ENCODE data around the gene TRAF5.

The TRAF5 gene

DNA sequence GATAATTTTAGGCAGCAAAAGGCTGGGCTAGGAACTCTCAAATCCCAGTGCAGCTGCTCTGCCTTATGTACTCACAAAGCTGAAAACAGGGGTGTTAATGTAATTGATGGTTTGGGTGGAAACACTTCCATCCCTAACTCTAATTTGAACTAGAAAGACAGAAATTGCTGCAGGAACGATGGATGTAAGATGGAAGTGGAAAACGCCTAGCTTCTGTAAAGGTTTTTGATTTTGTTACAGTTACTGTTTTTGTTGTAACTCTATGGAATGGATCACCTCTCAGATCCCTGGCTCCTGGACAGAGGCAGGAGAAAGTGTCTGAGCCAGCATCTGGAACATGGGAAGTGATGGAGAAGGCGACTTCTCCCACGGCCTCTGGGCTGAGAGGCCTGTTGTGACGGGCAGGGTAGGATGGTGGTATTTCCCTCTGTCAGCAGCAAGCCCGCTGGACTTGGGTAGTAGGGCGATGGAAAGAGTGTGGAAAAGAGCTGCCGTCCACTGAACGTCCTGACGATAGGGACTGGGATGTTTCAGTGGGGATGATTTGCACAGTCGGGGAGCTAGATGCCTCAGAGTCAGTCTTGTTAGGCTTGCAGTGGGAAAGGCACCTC lies 1.6 kb downstream of the TRAF5 start:
- DNase-seq: no peak

DNA sequence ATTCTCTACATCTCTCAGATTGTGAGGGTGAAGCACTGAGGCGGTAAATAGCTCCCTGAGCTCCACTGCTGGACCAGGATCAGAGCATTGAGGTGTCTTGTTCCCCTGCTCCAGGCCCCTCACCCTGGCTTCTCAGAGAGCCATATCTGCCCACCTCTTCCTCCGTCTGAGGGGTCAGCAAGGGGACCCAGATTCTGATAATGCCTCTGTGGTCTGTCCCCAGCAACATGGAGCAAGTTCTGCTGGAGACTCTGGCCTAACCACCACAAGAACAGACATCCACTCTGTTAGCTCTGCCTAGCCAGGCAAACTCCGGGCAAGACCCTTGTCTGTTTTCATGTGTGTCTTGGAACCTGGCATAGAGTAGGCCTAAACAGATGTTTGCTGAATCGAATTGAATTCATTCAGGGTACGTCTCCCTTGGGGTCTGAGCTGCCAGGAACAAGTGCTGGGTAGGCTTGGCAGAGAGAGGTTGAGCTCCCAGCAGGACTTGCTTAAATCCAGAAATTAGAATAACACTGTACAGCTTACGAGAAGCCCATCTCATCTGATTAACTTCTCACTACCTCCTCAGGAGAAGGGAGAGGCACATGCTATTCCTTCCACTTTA lies 2.3 kb downstream of the TRAF5 start:
- no peak for DNase-seq

DNA sequence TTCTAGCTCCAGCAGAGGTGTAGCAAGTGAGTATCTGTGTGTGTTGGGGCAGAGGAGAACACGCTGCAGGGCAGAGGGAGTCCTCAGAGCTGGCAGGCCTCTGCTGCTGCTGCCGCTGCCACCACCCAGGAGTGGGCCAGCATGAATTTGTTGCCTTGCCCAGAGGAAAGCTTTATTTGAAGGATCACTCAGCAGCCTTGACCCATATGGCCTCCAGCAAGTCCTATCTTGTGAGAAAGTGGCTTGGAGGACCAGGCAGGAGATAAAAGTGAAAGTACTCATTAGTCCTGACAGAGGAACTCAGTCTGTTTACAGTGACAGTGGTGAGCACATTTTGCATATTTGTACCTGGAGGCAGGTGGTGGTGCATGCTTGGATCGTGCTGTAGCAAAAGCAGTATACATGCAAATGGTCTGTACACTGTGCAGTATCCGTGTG lies 3.1 kb downstream of the TRAF5 start:
- DNase-seq: no peak

DNA sequence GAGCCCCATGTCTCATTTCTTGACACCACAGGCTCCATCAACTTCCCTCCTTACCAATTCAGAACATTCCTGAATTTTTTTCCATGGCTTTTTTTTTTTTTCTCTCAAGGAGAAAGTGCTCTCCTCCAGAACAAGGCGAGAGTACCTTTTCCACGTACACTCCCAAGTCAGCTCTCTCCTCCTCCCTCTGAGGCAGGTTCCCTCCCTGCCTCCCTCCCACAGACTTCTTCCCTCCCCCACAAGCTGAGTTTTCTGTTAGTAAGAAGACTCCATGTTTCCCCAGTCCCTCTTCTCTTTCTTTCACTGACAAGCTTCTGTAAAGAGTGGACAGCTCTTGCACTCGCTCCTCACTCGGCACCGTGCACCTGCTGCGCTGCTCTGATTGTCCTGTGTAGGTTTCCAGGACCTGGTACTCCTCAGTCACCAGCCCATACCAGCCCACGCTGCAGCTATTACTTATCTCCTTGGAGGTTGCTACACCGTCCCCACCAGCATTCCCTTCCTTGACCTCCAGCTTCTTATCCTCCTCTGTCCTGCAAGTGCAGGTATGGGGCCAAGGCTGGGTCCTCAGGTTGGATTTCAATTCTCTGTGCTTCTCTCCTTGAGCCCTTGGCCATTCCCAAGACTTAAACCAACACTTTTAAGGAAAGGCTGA lies 3.8 kb downstream of the TRAF5 start:
- no peak for DNase-seq

DNA sequence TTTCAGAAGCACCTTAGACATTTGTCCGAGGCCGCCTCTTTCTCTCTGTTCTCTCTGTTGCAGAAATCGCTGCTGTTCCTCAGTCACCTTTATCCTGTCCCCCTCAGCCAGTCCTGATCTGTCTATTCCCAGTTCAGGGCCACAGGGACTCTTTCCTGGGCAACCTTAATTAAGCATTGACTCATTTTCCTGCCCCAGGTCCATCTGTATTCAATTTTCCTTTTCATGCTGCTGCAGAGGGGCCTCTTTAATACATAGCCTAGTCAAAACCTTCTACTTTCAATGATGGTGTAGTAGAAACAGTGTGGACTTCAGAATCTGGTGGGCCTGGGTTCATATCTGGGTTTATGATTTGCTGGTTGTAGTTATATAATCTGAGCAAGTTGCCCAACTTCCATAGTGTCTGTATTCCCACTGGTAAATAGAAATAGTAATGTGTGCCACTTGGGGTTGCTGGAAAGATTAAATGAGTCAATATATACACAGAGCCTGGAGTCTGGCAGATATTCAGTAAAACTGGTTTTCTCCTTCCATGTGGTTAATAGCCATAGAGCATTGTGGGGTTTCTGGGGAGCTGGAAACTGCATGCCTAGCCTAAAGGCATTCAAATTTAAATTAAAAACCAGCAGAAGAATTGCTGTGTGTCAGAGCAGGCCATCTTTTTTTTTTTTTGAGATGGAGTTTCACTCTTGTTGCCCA lies 4.5 kb downstream of the TRAF5 start:
- no peak for DNase-seq

DNA sequence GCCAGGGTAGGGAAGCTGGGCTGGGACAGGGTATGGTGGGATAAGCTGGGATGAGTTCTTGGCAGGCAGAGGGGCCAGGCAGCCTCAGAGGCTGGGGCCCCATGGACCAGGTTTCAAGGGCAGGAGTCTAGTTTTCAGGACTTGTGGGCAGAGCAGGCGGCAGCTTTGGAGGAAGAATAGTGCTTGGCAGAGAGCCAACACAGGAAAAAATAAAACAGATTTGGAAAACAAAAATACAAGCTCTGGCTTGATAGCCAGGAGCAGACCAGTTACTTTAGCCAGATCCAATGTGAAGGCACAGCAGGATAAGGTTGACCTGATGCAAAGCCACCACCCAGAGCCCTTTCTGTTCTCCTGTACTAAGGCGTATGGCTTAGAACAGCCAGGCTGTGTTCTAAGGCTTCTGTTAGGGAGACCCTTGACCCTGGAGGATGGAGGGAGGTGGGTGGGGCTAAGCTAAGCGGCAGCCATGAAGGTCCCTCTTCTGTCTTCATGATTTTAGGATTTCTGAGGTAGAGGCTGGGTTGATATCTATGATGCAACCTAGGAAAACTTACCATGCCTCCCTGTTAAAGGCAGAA lies 5.5 kb downstream of the TRAF5 start:
- no peak for DNase-seq

DNA sequence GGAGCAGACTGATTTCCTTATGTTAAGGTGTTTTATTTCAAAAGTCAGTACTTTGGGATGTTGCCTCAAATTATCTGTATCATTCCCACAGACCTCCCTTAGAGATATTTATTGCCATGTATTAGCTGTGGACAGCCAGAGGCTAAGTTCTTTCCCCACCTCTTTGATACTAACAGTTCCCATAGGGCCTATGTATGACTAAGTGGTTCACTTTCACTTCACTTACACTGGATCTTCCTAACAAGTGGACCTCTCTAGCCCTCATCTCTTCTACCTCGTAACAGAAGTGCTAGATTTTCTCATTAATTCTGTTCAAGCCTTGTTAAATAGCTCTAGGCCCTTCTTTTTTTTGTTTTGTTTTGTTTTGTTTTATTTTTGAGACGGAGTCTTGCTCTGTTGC lies 6.2 kb downstream of the TRAF5 start:
- no peak for DNase-seq

DNA sequence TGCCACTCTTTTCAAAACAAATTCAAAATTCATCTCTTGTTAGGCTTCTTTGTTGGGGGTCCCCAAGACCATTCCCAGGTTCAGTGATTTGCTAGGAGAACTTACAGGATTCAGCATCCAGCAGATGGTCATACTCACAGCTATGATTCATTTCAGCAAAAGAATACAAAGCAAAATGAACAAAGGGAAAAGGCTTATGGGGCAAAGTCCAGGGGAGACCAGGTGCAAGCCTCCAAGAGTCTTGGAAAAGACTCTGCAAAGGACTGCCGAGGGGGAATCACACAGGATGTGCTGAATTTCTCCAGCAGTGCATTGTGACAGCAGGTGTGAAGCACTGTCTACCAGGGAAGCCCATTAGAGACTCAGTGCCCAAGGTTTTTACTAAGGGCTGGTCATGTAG lies 7.3 kb downstream of the TRAF5 start:
- no peak for DNase-seq

DNA sequence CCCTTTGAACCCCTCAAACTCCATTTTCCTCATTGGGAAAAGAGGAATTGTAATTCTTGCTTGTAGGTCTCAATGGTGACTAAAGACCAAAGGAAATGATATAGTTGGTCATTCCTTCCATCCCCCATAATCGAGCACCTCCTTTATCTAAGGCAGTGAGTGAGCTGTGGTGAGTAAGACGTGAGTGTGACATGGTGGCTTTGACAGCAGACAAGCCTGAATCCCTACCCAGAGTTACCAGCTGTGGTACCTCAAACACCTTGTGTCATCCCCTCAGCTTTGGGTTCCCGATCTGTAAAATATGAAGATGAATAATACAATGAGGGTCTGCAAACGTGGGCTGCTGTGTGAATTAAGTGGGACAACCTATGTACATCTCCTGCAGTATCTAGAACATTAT lies 8.4 kb downstream of the TRAF5 start:
- no peak for DNase-seq

DNA sequence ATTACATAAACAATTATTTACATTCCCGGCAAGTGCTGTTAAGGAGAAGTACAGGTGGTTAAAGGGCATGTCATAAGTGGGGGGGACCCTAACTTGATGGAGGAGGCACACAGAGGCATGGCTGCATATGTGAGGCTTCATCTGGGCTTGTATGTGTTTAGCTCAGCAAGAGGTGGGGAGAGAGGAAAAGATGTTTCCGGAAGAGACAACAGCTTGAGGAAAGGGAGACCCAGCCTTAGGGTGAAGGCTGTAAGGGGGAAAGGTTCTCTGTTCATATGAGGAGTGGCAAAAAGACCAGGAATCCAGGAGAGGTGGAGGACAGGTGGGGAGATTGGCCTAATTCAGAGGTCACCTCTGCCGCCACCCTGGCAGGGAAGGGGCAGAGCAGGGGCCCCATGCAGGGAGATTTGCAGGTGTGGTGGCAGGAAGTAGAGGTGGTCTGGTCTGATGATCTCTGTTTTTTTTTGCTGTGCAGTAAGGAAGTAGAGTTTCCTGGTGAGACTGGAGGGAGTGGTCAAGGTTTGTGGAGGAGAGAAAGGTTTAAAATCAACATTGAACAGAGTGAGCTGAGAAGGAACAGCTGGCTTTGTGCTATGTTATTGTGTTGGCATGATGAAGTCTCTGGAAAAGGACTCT lies 9.0 kb downstream of the TRAF5 start:
- DNase-seq: no peak

DNA sequence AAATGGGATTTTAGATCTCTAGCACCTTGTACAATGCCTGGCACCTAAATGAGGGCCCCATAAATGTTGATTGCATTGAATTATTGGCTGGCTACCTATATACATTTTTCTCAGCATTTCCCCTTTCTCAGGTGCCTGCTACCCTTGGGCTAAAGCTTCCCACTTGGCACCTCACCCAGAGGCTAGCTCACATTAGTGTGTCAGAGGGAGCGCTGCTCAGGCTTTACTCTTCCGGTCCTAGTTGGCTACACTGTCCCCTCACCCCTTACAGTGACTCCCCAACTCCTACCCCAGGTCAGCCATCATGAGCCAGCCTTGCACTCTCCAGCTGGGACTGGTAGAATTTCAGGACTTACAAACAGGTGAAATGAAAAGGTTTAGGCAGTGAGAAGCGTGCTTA lies 9.5 kb downstream of the TRAF5 start:
- DNase-seq: no peak

DNA sequence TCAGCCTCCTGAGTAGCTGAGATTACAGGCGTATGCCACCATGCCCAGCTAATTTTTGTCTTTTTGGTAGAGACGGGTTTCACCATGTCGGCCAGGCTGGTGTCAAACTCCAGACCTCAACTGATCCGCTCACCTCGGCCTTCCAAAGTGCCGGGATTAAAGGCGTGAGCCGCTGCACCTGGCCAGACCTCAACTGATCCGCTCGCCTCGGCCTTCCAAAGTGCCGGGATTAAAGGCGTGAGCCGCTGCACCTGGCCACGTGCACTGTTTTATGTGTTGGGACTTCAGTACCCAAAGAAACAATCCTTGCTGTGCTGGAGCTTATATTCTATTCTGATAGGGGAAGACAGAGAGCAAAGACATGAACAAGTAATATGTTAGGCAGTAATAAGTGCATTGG lies 10.1 kb downstream of the TRAF5 start:
- DNase-seq: no peak

DNA sequence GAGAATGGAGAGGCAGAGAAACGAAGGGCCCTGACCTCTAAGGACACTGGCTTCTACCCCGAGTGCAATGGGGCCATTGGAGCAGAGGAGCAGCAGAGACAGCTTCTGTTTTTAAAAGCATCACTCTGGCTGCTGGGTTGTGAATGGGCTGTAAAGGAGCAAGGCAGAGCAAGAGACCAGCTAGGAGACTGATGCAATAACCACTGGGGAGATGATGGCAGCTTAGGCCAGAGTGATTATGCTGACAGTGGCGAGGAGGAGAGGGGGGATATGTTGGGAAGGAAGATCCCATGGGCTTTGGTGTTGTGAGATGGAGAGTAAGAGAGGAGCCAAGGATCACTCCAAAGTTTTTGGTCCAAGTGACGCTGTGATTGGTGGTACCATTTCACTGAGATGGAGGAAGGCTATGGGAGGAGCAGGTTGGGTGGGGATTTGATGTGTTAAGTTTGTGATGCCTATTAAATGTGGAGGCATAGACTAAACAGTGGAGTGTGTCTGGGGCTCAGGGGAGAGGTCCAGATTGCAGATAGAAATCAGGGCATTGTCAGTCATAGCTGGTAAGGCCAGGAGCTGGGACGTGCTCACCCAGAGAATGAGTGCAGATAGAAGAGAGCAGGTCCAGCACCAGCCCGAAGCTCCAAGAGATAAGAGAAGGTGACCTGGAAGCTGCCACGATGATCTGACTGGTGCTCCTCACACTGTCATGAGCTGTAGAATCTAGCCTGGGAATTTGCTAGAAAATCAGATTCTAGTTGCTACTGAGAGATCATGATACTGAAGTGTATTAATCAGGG lies 11.0 kb downstream of the TRAF5 start:
- no peak for DNase-seq

DNA sequence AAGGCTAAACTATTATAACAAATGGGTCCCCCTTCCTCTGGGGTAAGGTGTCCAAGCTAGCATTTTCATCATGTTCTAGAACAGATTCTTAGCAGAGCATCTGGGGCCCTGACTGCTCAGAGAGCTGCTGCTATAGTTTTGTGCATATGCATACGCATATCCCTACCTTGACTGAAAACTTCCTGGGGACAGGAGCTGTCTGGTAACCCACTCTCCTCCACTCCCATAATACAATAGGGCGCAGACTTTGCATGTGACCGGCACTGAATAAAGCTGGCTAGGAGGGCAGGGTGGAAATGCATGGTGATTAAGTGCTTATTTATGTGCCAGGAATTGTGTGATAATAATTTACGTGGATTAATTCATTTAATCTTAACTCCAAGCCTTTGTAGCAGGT lies 11.6 kb downstream of the TRAF5 start:
- DNase-seq: no peak

DNA sequence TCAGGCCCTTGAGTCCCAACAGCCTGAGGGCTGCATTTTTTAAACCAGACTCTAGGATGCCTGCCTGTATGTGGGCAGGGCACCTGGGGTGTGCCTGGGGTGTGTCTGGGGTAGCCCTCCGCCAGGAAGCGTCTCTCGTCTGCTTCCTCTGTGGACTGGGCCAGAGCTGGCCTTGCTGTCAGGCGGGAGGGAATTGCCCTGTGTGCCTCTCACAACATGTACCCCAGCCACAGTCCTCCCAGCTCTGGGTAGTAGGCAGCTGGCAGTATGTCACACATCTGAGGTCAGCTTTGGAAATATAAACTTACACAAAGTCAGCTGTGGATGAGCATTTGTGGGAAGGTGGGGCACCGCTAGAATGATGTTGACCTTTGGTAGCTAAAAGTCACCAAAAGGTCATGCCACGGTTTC lies 13.0 kb downstream of the TRAF5 start:
- DNase-seq: no peak

DNA sequence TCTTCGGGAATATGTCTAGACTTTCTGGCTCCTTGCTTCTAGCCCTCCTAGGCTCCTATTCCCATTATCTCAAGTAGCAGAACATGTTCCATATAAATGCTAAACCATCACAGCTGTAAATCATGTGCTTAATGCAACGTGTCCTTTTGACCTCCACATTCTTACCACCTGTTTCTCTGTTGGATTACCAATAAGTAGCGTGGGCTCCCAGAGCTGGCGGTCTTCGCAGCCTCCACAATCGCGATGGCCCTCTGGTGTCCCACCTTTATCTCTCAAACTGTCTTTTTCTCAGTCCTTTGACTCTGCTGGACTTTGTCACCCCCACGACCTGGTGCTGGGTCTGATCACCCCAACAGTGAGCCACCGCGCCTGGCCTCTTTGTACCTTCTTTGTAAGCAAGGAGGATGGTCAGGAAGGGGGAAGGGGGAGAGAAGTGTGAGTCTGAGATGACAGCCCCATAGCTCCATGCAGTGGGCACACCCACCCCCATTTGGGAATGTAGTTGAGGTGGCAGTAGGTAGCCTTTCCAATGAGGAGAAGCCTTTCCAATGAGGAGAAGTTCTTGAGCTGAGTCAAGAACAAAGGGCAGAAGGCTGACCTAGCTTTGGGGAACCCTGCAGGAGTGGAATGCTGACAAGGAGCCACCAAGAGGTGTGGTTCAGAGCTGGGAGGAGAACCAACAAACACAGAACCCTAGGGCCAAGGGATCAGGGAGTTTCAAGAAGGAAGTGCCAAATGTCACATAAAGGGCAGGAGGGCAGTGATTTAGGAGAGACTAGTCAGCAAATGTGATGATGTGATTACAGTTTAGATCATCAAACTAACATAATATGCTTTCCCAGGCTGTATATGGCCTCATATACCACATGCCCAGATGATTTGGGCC lies 14.2 kb downstream of the TRAF5 start:
- no peak for DNase-seq

DNA sequence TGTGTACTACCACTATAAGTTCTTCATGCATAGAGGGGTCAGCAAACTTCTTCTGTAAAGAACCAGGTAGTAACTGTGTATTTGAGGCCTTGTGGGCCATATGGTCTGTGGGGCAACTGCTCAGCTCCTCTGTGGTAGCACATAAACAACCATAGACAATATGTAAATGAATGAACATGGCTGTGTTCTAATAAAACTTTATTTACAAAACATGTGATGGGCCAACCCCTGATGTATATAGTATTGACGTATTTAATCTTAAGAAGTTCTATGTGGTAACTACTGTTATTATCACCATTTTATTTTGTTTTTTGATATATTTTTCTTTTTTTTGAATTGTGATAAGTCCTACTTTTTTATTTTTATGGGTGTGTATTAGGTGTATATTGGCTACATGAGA lies 15.4 kb downstream of the TRAF5 start:
- no peak for DNase-seq

DNA sequence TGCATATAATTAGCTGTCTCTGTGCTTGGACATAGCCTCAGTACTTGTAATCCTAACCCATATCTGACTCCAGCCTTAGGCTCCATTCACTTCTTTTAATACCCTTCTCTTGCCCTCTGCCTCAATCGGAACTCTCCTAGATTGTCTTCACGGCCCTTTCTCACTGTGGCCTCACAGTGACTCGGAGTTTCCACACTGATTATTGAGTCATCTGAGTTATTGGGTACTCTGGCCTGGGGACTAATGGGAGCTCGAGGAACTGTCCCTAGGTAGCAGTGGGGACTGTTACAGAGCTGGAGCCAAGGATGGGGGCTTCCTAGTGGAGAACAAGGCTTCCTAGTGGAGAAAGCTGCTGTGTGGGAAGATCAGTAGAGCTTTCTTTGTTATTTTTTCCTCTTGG lies 17.0 kb downstream of the TRAF5 start:
- DNase-seq: no peak

DNA sequence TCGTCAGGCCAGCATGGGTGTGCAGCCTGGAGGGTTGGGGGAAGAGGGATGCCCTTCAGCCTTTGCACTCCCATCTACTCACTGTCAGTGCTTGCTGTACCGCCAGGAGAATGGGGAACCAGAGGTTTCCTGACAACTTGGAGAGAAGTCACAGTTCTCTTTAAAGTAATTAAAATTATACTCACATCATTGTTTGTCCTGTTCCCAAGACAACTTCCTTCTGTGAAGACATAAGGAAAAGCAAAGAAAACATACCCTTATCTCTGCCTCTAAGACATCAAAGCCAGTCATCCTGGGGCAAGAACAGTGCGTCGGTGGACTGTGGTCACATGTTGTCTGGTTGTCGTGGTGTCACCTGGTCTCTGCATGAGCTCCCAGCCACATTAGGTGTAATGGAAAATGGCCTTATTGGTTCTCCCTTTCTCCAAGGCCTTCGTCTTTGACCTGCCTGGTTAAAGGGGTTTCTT lies 17.6 kb downstream of the TRAF5 start:
- no peak for DNase-seq

DNA sequence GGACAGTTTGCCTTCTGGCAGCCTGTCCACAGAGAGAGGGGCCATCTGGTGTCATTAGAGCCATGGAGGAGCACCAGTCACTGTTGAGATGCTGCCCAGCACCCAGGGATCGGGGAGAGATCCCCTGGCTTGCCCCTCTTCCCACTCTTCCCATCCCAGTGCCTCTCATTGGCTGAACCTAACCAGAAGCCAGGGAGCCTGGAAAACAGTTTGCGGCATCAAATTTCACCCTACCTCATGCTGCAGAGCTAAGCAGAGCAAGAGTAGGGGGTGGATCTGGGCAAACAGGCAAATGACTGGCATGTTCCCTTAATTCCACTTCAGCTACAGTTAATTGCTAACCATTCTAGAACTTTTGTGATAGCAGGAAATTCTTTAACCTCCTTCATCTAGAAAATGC lies 19.1 kb downstream of the TRAF5 start:
- DNase-seq: no peak
